IPS-15b (cell line): ENCODE measurements around the gene NREP.
"Not testable (repeated sequence)": the region's sequence is repeated elsewhere in the genome, so short reads cannot be mapped to it uniquely, and the experiment has no call there.

Source experiments
- H3K27me3 ChIP-seq: one replicate; pipeline ENCODE4 v1.6.1; 2013; ENCODE audit warnings: low read length; ENCODE audit not compliant: control insufficient read depth, insufficient read depth
- H3K36me3 ChIP-seq: one replicate; pipeline ENCODE4 v1.6.1; 2013; ENCODE audit warnings: low read length; ENCODE audit not compliant: control insufficient read depth, insufficient read depth
- H3K4me1 ChIP-seq: one replicate; pipeline ENCODE4 v1.6.1; 2013; ENCODE audit warnings: mild to moderate bottlenecking, low read length; ENCODE audit not compliant: control insufficient read depth, insufficient read depth
- H3K4me3 ChIP-seq: one replicate; pipeline ENCODE4 v1.5.1; 2013; ENCODE audit warnings: low read depth, low read length
- H3K9ac ChIP-seq: one replicate; pipeline ENCODE4 v1.6.1; 2013; ENCODE audit warnings: low read depth, mild to moderate bottlenecking, low read length
- H3K9me3 ChIP-seq: one replicate; pipeline ENCODE4 v1.6.1; 2013; ENCODE audit warnings: mild to moderate bottlenecking, low read length; ENCODE audit not compliant: control insufficient read depth, insufficient read depth

Gene NREP

DNA sequence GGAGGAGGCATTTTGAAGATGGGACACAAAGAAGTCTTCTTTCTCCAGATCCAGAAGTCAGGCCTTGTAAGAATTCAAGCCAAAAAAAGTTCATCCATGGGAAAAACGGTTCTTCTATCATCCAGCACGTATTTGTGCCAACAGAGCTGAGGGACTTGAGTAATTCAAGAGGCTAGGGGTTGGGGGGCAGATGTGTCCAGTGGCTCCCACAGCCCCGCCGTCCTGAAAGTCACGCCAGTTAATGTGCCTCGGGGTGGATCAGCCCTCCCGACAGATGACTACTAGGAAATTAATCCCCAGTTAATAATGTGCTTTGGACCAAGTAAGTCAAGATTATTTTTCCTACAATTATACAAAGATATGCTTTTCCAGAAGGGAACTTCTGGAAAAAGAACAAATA, 23.4 kb downstream of the NREP start:
- no peaks in the 10 kb centered on the region for H3K9me3 ChIP-seq
- peaks cover 7% of the 10 kb centered on the region for H3K4me1 ChIP-seq
- H3K27me3 ChIP-seq = no peaks in the 10 kb centered on the region
- H3K4me3 ChIP-seq = no peak overlapping the region
- no peak overlapping the region for H3K9ac ChIP-seq
- peaks cover 6% of the 10 kb centered on the region for H3K36me3 ChIP-seq

DNA sequence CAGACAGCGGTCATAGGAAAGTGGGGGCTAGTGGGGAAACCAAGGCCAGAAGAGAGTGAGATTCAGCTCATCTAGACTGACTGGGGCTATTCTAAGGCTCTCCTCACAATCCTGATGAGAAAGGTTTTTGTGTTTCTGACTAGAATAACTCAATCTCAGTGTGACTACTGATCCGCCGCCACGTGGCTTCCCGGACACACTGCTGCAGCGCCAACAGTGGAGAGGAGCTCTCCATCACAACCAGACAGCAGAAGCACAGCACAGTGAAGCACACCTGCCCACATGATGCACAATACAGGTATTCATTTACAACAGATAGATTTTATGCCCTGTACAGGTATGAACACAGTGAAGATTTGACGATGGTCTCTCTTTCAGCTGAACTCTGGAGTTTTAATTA, 25.4 kb downstream of the NREP start:
- Histone ChIP-seq H3K36me3 (peaks cover 6% of the 10 kb centered on the region), H3K27me3 (no peaks in the 10 kb centered on the region), H3K9ac (no peak overlapping the region), H3K4me3 (no peak overlapping the region), H3K9me3 (no peaks in the 10 kb centered on the region), H3K4me1 (peaks cover 5% of the 10 kb centered on the region)

DNA sequence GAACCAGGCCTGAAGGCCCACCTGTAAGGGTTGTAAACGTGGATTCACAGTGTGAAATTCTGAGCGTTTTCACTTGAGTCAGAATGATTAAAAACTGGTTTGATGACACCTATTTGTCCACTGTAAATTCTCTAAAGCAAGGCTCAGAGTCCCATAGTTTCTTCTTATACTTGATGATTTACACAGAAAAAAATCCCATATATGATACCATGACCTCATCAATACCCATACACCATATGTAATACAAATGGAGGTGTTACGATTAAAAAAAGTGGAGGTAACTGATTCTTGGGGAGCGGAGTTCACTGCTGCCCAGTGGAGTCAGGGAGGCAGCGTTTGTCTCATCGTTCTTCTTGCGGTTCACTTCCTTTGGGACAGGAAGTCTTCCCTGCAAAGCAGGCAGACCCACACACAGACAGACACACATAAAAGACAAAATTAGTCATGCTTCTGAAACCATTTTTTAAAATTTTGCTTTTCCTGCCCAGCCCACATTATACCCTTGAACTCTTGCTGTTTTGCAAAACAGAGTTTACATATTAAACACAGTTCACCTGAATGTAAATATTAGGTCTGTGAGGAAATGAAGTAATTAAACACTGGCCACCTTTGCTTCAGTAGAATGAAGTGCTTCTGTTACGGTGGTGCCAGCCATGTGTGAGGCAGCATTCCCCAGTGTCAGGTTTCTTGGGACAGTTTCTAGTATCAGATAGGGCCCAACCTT, 26.2 kb downstream of the NREP start:
- H3K4me3 ChIP-seq = no peak overlapping the region
- peaks cover 6% of the 10 kb centered on the region for H3K36me3 ChIP-seq
- no peaks in the 10 kb centered on the region for H3K9me3 ChIP-seq
- H3K4me1 ChIP-seq = no peaks in the 10 kb centered on the region
- H3K9ac ChIP-seq = no peak overlapping the region
- H3K27me3 ChIP-seq = no peaks in the 10 kb centered on the region

DNA sequence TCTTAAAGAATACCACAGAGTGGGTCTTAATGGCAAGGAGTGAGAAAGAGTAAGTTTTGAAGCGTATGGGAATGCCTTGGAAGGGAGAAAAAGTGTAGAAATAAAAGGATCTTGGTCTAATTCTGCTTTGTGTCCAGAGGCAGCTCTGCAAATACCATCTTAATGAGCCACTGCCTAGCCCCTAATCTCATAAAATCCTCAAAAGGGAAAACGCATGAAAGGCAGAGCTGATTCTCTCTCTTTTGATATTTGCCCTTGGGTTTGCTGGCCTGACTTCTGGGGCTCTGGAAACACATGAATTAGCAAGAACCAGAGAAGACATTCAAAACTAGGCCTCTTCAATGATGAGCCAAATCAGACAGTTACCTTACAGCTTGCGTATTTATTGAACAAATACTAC, 28.1 kb downstream of the NREP start:
- Histone ChIP-seq H3K4me1 (no peaks in the 10 kb centered on the region), H3K4me3 (no peak overlapping the region), H3K9me3 (no peaks in the 10 kb centered on the region), H3K36me3 (peaks cover 1% of the 10 kb centered on the region), H3K9ac (no peak overlapping the region), H3K27me3 (no peaks in the 10 kb centered on the region)

DNA sequence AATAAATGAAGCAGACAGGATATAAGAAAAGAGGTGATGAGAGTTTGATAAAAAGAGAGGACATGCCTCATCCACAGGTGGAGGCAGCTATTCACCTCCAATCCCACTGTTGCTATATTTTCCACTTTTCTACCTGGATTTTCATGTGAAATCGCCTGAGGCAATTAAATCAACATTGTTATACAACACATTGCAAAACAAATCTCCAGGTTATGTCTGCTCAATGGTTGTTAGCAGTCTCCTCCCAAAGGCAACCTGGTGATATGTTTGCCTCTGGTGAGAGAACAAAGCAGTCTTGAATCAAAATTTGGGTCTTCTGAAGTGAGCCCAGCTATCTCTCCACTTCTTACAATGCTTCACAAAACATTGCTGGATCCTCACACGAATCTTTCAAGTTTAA, 30.0 kb downstream of the NREP start:
- Histone ChIP-seq H3K36me3 (no peaks in the 10 kb centered on the region), H3K4me1 (no peaks in the 10 kb centered on the region), H3K27me3 (no peaks in the 10 kb centered on the region), H3K9me3 (no peaks in the 10 kb centered on the region), H3K4me3 (no peak overlapping the region), H3K9ac (no peak overlapping the region)

DNA sequence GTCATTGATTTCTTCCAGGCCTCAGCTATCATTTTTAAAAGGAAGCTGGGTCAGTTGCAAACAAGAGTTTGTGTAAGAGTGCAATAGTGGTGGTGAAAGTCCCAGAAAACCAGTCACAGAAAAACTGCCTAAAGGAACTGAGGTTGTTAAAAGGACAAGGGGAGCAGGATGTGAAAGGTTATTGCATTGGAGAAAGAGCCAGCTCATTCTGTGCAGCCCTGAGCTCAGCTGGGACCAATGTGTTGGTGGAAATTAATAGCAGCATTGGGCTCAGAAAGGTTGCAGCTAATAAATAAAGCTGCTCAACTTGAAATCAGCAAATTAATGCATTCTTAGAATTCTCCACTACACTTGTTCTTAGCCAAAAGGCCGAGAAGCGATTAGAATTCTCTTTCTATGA, 34.9 kb downstream of the NREP start:
- Histone ChIP-seq H3K27me3 (no peaks in the 10 kb centered on the region), H3K4me1 (peaks cover 14% of the 10 kb centered on the region), H3K4me3 (no peak overlapping the region), H3K9ac (no peak overlapping the region), H3K9me3 (no peaks in the 10 kb centered on the region), H3K36me3 (no peaks in the 10 kb centered on the region)

DNA sequence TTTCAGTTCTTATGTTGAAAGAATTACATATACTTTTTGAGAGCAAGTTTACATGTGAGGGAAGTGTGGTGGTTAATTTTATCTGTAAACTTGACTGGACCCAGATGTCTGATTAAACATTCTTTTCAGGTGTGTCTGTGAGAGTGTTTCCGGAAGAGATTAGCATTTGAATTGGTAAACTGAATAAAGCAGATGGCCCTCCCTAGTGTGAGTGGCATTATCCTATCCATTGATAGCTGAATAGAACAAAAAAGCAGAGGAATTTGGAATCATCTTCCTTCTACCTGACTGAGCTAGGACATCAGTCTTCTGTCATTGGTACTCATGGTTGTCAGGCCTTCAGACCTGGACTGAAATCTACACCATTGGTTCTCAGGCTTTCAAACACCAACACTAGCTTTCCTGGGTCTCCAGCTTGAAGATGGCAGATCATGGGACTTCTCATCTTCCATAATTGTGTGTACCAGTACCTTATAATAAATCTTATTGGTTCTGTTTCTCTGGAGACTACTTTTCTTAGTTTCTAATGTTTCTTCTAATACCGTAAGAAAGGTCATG, 36.6 kb downstream of the NREP start:
- Histone ChIP-seq H3K27me3 (no peaks in the 10 kb centered on the region), H3K9me3 (no peaks in the 10 kb centered on the region), H3K9ac (no peak overlapping the region), H3K36me3 (no peaks in the 10 kb centered on the region), H3K4me3 (no peak overlapping the region), H3K4me1 (peaks cover 14% of the 10 kb centered on the region)

DNA sequence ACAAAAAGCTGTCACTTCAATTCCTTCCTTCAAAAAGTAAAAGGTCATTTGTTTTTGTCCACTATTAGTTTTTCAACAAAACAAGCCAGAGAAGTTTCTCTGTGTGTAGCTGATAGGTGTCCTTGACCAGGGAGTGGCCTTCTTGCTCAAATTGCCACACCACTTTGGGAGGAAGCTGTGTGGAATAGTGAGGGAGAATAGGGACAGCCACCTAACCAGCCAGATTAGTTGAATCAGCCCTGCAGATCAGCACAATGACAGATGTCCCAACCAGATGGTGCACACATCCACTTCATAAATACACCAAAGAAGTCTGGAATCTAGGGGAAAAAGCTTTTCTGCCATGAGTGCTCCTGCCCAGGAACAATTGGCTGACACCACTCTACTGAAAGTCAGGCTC, 37.2 kb downstream of the NREP start:
- Histone ChIP-seq H3K27me3 (no peaks in the 10 kb centered on the region), H3K9me3 (no peaks in the 10 kb centered on the region), H3K4me3 (no peak overlapping the region), H3K9ac (no peak overlapping the region), H3K4me1 (peaks cover 14% of the 10 kb centered on the region), H3K36me3 (no peaks in the 10 kb centered on the region)

DNA sequence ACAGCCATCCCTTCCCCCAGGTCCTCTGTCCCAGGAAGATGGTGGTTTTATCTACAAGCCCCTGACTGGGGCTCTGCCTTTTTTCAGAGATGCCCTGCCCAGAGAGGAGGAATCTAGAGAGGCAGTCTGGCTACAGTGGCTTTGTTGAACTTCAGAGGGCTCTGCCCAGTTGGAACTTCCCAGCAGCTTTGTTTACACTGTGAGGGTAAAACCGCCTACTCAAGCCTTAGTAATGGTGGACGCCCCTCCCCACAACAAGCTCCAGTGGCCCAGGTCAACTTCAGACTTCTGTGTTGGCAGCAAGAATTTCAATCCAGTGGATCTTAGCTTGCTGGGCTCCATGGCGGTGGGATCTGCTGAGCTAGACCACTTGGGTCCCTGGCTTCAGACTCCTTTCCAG, 40.2 kb downstream of the NREP start:
- H3K4me3 ChIP-seq, H3K9me3 ChIP-seq, H3K36me3 ChIP-seq, H3K9ac ChIP-seq, H3K27me3 ChIP-seq: not testable (repeated sequence)
- H3K4me1 ChIP-seq = peaks cover 14% of the 10 kb centered on the region

DNA sequence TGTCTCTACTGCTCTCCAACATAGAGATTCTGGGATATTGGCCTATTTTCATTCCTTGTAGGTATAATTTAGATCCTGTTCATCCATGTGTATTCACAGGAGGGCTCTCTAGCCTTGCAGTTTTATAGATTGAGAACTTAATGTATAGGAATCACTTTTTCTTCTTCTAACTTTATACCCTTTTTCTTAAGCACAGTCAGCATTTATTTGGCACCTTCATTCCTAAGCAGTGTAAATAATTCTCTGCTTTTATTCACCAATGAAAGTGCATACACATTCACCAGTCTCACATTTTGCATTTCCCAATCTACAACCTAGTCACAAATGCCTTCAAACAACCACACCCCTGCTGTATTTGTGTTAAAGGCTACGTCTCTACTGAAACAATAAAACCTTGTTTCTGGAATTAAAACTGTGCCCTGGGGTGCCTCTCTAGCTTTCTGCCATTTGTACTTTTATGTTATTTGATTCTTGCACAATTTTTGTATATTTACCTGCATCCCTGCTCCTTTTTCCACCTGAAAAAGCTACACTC, 49.3 kb downstream of the NREP start:
- no peaks in the 10 kb centered on the region for H3K27me3 ChIP-seq
- no peaks in the 10 kb centered on the region for H3K36me3 ChIP-seq
- no peaks in the 10 kb centered on the region for H3K9me3 ChIP-seq
- H3K4me3 ChIP-seq = no peak overlapping the region
- no peak overlapping the region for H3K9ac ChIP-seq
- no peaks in the 10 kb centered on the region for H3K4me1 ChIP-seq

DNA sequence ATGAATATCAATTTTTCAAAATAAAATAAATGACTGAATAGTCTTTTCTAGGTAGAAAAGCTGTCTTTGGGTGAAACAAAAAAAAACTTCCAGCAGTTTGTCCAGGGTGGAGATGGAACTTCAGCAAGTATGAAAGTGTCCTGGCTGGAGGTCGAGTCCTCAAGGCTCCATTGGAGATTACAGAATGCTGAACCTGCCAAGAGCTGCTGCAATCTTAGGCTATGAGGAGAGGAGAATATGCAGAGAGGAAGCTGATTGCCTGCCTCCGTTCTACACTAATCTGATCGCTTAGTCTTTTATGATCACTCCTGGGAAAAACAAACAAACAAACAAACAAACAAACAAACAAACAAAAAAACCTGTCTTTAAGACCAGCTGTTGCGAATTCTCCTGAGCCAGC, 50.6 kb downstream of the NREP start:
- no peak overlapping the region for H3K4me3 ChIP-seq
- no peaks in the 10 kb centered on the region for H3K36me3 ChIP-seq
- no peaks in the 10 kb centered on the region for H3K4me1 ChIP-seq
- H3K9ac ChIP-seq = no peak overlapping the region
- H3K9me3 ChIP-seq = no peaks in the 10 kb centered on the region
- H3K27me3 ChIP-seq = no peaks in the 10 kb centered on the region

DNA sequence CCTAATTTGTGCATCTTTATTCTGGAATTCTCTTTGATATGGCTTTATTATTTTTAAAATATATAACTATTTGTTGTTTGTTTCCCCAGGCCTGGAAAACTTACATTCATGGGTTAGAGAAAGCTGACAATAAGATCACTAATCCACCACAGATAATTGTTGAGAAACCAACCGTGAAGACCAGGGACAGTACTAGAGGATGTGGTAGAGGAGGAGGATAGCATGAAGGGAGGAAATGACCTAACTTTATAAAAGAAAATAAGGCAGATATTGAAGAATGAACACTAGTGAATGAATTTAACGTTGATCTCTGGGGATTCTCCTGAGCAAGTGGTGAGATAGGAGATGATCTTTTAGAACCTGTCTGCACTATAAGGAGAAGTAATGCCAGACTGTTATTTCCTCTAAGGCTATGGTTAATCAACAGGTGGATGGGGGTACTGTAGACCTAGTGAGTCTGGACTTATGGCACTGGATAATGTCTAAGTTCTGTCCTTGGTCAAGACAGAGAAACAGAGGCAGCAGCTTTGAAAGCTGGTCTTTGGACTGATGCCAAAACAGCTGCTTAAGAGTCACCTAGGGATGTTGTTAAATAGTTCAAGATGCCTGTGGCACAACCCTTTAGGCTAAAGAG, 52.4 kb downstream of the NREP start:
- Histone ChIP-seq H3K9ac (no peak overlapping the region), H3K4me3 (no peak overlapping the region), H3K27me3 (no peaks in the 10 kb centered on the region), H3K9me3 (no peaks in the 10 kb centered on the region), H3K4me1 (no peaks in the 10 kb centered on the region), H3K36me3 (no peaks in the 10 kb centered on the region)
